ENCODE data around the gene DMBX1. TPM values are rescaled to one million over a fixed set of nuclear protein-coding genes. Genes with fewer than 3 reads are reported as not detected.

DMBX1 gene
- total RNA-seq, 1 experiment from 2014 or later: not detected

GRCh38 chr1:46532498-46533178 is 43.0 kb downstream of the DMBX1 start:
- Histone ChIP-seq H3K4me1 (replicated peaks) (peaks cover 13% of the 10 kb centered on the region), H3K27me3 (replicated peaks) (peaks cover 12% of the 10 kb centered on the region), H3K9me3 (replicated peaks) (no peaks in the 10 kb centered on the region), H3K36me3 (no peaks in the 10 kb centered on the region), H3K4me3 (peak overlapping the region; percentile 34), H3K27ac (no peak overlapping the region)
- DNase-seq (ENCODE audit: low read depth in 1 of 2, low spot score in 2 of 2): peak; percentile 40 to 73

- peaks cover 13% of the 10 kb centered on the region for H3K4me1 ChIP-seq (replicated peaks)
- no peaks in the 10 kb centered on the region for H3K36me3 ChIP-seq
- no peaks in the 10 kb centered on the region for H3K9me3 ChIP-seq (replicated peaks)
- H3K4me3 ChIP-seq: peak overlapping the region; percentile 34
- peaks cover 15% of the 10 kb centered on the region for H3K27me3 ChIP-seq (replicated peaks)
- no peak overlapping the region for H3K27ac ChIP-seq
- peak in 1 of 2 experiments; percentile 21 for DNase-seq (ENCODE audit: low read depth in 1 of 2, low spot score in 2 of 2)
These were observed 43.7 kb downstream of the DMBX1 start for GRCh38 chr1:46533179-46533864.

- Histone ChIP-seq H3K4me1 (replicated peaks) (peaks cover 13% of the 10 kb centered on the region), H3K9me3 (replicated peaks) (no peaks in the 10 kb centered on the region), H3K4me3 (no peak overlapping the region), H3K27ac (no peak overlapping the region), H3K36me3 (no peaks in the 10 kb centered on the region), H3K27me3 (replicated peaks) (peaks cover 15% of the 10 kb centered on the region)
- DNase-seq (ENCODE audit: low read depth in 1 of 2, low spot score in 2 of 2): peak in 1 of 2 experiments; percentile 19
These were observed 45.4 kb downstream of the DMBX1 start for GRCh38 chr1:46535063-46535462.

GRCh38 chr1:46536527-46536926 is 46.9 kb downstream of the DMBX1 start:
- DNase-seq (ENCODE audit: low read depth in 1 of 2, low spot score in 2 of 2): no peak
- Histone ChIP-seq H3K9me3 (replicated peaks) (no peaks in the 10 kb centered on the region), H3K4me3 (no peak overlapping the region), H3K4me1 (replicated peaks) (peaks cover 13% of the 10 kb centered on the region), H3K27ac (no peak overlapping the region), H3K27me3 (replicated peaks) (peaks cover 16% of the 10 kb centered on the region), H3K36me3 (no peaks in the 10 kb centered on the region)

- H3K27ac ChIP-seq: no peak overlapping the region
- H3K27me3 ChIP-seq (replicated peaks): peaks cover 27% of the 10 kb centered on the region
- no peak for DNase-seq (ENCODE audit: low read depth in 1 of 2, low spot score in 2 of 2)
- H3K4me1 ChIP-seq (replicated peaks): peaks cover 12% of the 10 kb centered on the region
- no peak overlapping the region for H3K4me3 ChIP-seq
- no peaks in the 10 kb centered on the region for H3K9me3 ChIP-seq (replicated peaks)
- no peaks in the 10 kb centered on the region for H3K36me3 ChIP-seq
These were observed 48.0 kb downstream of the DMBX1 start for GRCh38 chr1:46537651-46538050.

- Histone ChIP-seq H3K27ac (no peak overlapping the region), H3K4me1 (replicated peaks) (peaks cover 7% of the 10 kb centered on the region), H3K36me3 (no peaks in the 10 kb centered on the region), H3K9me3 (replicated peaks) (no peaks in the 10 kb centered on the region), H3K4me3 (no peak overlapping the region), H3K27me3 (replicated peaks) (peaks cover 30% of the 10 kb centered on the region)
- DNase-seq (ENCODE audit: low read depth in 1 of 2, low spot score in 2 of 2): no peak
These were observed 48.5 kb downstream of the DMBX1 start for GRCh38 chr1:46538147-46538546.

Other genes with a start within 250 kb of the DMBX1 start
- gene RAD54L, start 242.1 kb upstream of the DMBX1 start, total RNA-seq (2014; rRNA removed; shearing (Covaris generic)): 10.3 and 10.4 TPM in 2 replicates
- 62.7 and 94.1 TPM in 2 replicates for gene LRRC41, start 186.2 kb upstream of the DMBX1 start, total RNA-seq (2014; rRNA removed; shearing (Covaris generic))
- gene UQCRH, start 186.1 kb upstream of the DMBX1 start, total RNA-seq (2014; rRNA removed; shearing (Covaris generic)): 525 and 817 TPM in 2 replicates
- 14.0 and 14.9 TPM in 2 replicates for gene NSUN4, start 149.0 kb upstream of the DMBX1 start, total RNA-seq (2014; rRNA removed; shearing (Covaris generic))
- gene FAAH, start 95.5 kb upstream of the DMBX1 start, total RNA-seq (2014; rRNA removed; shearing (Covaris generic)): 0.74 TPM in 1 of 2 replicates, not detected in the other
- gene KNCN, start 61.8 kb downstream of the DMBX1 start, total RNA-seq (2014; rRNA removed; shearing (Covaris generic)): not detected in 2 replicates
- 18.8 and 21.3 TPM in 2 replicates for gene MKNK1, start 114.4 kb downstream of the DMBX1 start, total RNA-seq (2014; rRNA removed; shearing (Covaris generic))
- gene MOB3C, start 127.0 kb downstream of the DMBX1 start, total RNA-seq (2014; rRNA removed; shearing (Covaris generic)): 5.0 TPM in 2 replicates
- 60.5 and 63.2 TPM in 2 replicates for gene ATPAF1, start 178.5 kb downstream of the DMBX1 start, total RNA-seq (2014; rRNA removed; shearing (Covaris generic))
- gene TEX38, start 182.0 kb downstream of the DMBX1 start, total RNA-seq (2014; rRNA removed; shearing (Covaris generic)): not detected in 2 replicates
- gene EFCAB14, start 229.3 kb downstream of the DMBX1 start, total RNA-seq (2014; rRNA removed; shearing (Covaris generic)): 65.3 and 98.7 TPM in 2 replicates

All from SJSA1 (cell line).